HG03469 (cell line): ENCODE measurements around the gene CCDC68.
A peak's percentile ranks its signal among the peaks of the same experiment; 100 is the strongest.
"Not testable (repeated sequence)": the region's sequence is repeated elsewhere in the genome, so short reads cannot be mapped to it uniquely, and the experiment has no call there.

Experiments used
- ATAC-seq: cut with Tn5 transposase; IDR thresholded peaks from one replicate; pipeline ENCODE4 v1.9.1; 2021; ENCODE audit warnings: mild to moderate bottlenecking, moderate library complexity, moderate number of reproducible peaks; ENCODE audit not compliant: unreplicated experiment

Gene CCDC68, protein sequence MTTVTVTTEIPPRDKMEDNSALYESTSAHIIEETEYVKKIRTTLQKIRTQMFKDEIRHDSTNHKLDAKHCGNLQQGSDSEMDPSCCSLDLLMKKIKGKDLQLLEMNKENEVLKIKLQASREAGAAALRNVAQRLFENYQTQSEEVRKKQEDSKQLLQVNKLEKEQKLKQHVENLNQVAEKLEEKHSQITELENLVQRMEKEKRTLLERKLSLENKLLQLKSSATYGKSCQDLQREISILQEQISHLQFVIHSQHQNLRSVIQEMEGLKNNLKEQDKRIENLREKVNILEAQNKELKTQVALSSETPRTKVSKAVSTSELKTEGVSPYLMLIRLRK

DNA sequence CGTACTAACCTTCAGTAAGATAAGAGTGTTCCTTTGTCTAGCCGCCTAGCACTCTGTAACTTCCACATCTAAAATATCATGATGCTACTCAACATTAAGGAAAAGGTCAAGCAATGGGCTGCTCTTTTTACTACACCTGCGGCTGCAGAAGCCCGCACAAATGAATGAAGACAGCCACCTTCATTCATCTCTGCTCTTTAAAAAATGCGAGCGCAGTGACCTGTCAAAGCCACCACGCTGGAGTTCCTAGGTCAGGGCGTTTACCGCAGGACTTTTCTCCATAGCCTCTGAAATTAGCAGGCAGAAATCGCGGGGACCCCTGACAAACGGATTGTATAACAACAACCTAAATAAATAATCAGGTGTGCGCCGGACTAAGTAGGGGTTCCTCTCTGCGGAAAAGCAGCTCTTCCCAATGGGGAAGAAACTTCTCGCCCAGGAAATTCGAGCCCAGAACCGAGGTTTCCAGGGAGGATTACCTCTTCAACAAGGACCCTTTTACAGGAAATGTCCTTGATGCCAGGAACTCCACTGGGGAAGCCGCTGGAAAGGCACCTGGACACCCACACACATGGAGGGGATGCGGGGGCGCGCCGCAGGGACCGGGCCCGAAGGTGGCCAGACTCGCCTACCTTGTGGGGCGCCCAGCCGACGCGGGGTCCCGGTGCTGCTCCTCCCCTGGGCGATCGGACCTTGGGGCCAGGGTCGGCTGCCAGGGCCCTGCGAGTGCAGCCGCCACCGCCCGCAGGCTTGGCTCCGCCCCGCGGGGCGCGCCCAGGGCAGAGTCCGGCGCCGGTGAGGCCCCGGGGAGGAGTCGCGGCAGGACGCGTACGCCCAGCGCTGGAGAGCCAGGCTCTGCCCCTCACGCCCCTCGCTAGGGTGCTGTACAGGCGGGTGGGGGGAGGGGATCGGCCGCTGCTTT lies at the start of gene CCDC68:
TSS of gene CCDC68 (minus strand) at position 758 of the 922 bp plus-strand sequence. CDS start 16,670 bp downstream, outside the sequence.
- ATAC-seq, result no peak

DNA sequence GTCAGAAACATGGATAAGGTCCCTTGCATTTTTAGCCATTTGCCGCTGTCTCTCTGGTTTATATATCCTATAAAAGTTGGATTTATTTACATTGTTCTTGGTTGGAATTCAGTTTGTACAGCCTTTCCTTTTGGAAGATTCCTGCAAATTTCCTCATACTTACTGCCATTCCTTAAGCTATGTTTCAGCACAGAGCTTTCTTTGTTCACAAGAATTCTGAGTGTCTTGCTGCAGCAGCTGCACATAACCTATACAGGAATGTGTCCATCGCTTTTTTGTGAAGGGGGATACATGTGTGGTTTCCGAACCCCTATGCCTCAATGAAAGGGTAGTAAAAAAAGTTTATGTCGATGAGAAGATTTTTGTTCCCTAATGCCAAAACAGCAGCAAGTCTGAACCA lies 48.3 kb upstream of the CCDC68 start:
- no peak for ATAC-seq

DNA sequence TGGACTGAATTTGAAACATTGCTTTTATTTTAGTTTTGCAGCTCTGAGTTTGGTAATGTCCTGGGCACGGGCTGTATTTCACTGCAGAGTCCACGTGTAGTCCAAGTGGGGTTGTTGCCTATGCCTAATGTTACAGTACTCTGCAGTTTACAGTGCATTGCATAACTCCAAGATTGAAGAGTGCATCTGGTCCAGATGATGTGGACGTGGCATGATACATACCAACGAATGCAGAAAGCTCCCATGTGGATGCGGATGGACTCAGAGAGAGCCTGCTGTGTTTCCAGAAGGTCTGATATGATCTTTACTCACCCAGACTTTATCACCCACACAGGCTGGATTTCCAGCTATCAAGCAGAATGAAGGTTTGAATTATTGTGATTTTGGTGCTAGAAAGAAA lies 44.4 kb upstream of the CCDC68 start:
- ATAC-seq, result no peak

DNA sequence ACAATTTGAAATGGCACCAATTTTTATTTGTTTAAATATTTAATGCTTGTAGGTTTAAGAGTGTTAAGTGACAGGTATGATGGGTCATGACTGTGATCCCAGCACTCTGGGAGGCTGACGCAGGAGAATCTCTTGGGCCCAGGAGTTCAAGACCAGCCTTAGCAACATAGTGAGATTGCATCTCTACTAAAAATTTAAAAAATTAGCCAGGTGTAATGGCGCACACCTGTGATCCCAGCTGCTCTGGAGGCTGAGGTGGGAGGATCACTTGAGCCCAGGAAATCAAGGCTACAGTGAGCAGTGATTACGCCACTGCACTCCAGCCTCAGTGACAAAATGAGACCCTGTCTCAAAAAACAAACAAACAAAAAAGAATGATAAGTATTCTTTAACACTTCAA lies 43.0 kb upstream of the CCDC68 start:
- no peak for ATAC-seq

DNA sequence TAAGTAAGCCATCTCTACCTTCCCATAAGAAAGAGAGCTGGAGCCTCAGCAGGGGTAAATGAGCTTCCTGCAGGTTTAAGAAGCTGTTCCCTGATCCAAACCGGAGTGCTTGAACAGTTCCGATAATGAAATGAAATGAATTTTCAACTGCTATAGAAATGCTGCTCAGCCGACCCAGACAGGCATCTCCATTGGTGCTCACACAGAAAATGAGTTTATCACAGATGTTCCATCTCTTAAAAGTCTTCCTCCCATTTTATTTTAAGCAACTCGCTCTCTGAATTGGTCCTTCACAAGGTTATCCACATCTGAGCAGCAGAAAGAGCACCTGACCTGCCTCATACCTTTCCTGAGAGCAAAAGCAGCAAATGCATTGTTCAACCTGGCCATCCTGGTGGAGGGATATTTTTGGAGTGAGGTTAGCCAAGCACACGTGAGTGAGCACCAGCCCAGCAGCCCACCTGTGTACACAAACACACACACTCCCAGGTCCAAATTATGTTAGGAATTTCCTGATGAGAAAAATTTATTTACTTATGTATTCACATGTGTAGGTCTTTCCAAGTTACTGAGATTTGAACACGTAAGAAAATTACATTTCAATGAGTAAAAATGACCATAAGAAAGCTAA lies 42.2 kb upstream of the CCDC68 start:
- no peak for ATAC-seq

DNA sequence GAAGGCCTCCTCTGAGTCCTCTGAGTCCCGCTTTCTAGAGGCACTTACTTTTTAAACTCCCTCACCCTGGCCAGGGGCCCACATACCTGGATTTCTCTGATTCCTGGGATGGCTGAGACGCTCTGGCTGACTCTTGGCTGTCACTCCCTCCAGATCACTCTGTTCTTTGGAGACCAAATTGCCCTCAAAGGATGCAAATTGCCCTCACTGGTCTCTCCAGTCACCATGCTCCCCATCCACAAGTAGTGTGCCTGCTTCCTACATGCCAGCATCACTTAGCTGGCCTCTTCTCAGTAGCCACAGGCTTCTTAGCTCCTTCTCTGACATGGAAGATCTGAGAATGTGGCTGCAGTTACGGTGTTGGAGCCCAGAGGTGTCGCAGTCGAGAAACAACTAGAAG lies 41.3 kb upstream of the CCDC68 start:
- ATAC-seq, result no peak

DNA sequence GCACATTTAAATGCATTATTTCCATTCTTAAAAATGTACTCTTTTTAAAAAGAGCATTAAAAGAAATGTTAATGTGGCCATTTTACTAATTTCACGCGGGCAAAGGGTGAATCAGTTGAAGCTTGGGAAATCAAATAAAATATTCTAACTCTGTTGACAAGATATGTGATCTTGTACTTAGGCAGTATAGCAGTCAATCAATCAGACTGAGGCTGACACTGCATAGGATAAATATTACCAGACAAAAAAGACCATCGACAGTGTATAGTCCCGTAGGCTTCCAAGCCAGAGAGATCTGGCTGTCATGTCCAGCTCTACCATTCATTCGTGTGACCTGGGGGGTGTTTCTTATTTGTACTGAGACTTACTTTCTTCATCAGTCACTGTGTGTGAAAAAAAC lies 39.8 kb upstream of the CCDC68 start:
- no peak for ATAC-seq

DNA sequence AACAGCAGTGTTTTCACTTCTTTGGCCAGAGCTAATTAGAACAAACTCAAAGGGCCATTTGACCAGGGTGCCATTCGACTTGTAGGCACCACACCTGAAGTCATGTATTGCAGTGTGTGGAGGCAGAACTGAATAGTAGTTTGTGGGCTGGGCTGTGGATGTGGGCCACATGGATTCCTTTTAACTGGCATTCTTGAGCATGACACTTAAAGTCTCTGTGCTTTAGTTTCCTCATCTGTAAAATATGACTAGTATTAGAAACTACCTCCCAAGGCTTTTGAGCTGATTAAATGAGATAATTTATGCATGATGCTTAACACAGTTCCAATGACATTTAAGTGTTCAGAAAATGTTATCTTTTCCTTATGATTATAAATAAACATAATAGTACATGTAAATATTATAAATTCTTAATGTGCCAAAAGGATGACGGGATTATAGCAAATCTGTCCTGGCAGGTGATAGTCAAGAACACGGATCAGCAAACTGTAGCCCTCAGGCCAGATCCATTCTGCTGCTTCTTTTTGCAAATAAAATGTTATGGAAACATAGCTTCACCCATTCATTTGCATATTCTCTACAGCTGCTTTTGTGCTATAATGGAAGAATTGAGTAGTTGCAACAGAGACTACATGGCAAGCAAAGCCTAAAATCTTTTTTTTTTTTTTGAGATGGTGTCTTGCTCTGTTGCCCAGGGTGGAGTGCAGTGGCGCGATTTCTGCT lies 36.3 kb upstream of the CCDC68 start:
- no peak for ATAC-seq

DNA sequence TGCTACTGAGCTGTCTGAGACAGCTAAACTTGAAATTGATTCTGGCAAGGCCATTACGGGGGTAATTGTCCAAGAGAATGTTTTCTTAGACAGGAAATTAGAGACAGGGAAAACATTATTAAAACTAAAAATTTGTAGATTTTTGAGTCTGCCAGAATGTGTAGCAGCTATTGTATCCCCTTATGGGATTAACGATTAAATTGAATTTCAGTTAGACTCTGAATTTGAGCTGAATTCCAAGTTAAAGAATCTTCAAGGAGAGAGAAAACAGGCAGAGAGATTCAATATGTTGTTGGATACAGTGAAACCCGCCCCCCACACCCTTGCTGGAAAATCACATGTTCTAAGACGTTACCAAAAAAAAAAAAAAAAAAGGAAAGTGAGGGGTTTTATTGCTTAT lies 32.7 kb upstream of the CCDC68 start:
- no peak for ATAC-seq

DNA sequence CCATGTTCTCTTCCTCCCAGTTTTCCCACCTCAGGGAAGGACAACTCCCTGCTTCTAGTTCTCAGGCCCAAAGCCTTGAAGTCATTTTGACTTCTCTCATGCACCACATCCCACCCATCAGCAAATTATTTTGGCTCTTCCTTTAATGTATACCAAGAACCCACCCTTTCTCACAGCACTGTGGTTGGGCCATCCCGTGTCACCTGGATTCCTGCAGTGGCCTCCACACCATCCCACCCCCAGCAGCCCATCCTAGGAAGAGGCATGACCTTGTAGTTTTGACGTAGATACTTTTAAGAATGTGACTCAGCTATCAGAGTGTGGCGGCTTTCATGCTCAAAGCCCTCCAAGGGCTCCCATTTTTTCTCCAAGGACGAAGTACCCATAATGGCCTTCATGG lies 25.6 kb upstream of the CCDC68 start:
- no peak for ATAC-seq

DNA sequence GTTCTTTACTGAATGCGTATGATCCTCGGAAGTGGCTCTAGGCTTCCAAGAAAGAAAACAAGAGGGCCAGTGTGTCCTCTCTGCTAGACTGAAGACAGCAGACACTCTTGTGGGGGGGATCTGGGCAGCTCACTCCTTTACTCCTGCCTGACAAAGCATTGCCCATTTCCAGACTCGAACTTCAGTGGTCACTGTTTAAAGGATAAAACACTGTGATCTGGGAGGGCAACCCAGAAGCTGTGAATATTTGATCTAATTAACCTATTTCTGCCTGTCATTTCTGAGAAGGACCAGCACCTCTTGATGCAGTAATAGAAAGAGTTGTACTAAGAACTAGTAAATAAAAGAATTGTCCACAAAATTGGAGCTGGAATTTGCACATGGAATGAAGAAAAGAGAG lies 24.5 kb upstream of the CCDC68 start:
- no peak for ATAC-seq

DNA sequence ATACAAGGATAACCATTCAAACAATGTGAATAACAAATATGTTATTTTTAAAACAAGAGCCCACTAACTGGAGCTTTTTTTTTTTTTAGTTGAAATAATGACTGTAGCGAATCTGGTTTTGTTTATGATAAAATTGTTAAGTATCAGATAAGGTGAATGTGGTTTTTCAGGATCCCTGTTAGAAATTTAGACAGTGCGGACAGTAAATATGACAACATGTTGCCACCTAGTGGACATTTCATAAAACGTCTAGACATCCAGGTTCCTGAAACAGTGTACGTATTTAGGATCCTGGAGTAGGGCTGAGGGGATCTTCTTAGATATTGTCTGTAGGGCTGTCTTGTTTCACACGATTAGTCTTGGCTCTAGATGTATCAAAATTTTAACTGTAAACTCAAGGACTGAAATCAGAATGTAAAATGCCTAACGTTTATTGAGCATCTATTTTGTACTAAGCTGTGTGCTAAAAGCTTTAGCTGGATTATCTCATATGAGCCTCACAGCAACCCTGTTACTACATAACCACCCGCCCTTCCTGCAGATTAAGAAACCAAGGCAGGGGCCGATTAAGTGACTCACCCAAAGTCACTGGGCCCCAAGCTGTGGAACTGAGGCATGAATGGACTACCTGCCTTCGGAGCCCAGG lies 23.9 kb upstream of the CCDC68 start:
- ATAC-seq, result peak; percentile 87

DNA sequence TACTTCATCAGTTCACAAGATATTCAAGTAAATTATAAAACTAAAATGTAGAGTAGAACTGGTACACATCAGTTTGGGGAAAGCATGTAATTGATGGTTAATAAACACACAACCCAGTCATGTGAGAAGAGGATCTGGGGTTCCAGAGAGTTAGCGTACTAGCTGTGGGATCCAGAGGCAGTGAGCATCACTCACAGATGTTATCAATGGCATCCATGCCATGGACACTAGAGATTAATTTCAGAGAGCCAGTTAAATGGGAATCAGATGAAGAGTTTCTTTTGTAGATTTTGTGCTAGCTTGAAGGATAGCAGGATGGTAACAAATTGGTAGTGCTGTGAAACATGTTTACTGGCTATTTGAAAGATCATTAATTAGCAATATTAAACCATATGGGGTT lies 21.8 kb upstream of the CCDC68 start:
- ATAC-seq, result no peak

DNA sequence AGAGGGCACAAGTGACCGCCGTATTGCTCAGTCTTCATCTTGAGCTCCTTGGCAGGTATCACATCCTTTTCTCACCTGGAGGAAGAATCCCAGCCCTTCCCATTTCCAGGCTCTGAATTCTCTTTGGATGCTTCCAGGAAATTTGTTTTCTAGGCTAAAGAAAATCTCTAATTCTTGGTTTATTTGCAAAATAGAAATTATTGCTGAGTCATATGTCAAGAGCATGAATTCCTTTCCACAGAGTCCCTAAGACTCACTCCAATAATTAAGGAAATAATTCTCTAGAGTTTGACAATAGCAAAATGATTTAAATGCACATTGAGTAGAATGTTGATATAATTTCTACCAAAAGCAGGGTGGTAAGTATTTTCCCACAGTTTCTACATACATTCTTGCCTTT lies 16.3 kb upstream of the CCDC68 start:
- ATAC-seq, result no peak

DNA sequence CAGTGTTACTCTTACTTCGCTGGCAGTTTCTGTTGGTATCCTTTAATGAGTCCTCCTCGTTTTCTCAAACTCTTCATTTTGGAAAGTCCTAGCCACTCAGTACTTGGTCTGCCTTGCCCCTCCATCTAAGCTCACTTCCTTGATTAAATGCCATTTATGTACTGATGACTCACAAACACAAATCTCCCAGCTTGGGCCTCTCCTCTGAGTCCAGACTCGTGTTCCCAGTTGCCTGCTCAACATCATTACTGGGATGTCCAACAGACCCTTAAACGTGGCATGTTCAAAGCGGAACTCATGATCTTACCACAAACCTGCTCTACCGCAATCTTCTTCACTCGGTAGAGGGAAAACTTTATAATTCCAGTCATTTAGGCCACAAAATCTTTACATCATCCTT lies 13.8 kb upstream of the CCDC68 start:
- no peak for ATAC-seq

DNA sequence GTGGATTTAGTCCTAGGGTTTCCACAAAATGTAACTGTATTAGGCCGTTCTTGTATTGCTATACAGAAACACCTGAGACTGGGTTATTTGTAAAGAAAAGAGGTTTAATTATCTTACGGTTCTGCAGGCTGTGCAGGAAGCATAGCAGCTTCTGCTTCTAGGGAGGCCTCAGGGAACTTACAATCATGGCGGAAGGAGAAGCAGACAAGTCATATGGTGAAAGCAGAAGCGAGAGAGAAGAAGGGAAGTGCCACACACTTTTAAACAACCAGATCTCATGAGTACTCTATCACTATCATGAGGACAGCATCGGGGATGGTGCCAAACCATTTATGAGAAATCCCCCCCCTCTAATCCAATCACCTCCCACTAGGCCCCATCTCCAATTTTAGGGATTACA lies 9.5 kb upstream of the CCDC68 start:
- no peak for ATAC-seq

DNA sequence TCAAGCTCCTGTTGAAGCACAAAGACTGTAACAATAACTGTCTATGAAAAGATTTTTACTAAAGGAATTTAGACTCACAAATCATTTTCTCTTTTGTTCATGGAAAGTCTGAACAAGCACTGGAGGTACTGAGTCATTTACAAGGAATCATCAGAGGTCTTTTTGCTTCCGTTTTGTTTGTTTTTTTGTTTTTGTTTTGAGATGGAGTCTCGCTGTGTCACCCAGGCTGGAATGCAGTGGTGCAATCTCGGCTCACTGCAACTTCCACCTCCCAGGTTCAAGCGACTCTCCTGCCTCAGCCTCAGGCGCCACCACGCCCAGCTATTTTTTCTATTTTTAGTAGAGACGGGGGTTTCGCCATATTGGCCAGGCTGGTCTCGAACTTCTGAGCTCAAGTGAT lies 9.0 kb upstream of the CCDC68 start:
- ATAC-seq, result not testable (repeated sequence)

DNA sequence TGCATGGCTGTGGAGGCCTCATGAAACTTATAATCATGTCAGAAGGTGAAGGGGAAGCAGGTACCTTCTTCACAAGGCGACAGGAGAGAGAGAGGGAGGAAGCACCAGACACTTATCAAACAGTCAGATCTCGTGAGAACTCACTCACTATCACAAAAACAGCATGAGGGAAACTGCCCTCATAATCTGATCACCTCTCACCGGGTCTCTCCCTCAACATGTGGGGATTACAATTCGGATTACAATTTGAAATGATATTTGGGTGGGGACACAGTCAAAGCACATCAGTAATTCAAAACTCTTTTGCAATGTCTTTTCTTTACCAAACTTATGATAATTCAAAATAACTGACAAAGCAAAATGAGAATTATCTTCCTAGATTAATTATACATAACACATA lies 8.5 kb upstream of the CCDC68 start:
- ATAC-seq, result no peak

DNA sequence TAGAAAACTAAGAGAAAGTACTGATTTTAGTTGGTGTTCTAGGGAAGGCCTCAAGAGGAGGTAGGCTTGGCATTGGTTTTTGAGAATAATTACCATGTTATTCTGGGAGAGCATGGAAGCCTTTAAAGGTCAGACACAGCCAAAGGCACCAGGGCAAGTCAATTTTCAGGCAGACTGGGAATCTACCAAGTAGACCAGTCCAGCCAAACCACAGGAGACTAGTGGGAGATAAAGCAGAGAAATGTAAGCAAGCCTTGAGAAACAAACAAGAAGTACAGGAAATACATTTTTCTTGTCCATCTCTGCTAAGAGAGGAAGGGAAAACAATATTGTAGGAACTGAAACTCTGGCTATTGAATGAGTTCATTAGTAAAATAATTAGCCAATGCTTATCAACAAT lies 5.5 kb upstream of the CCDC68 start:
- no peak for ATAC-seq

DNA sequence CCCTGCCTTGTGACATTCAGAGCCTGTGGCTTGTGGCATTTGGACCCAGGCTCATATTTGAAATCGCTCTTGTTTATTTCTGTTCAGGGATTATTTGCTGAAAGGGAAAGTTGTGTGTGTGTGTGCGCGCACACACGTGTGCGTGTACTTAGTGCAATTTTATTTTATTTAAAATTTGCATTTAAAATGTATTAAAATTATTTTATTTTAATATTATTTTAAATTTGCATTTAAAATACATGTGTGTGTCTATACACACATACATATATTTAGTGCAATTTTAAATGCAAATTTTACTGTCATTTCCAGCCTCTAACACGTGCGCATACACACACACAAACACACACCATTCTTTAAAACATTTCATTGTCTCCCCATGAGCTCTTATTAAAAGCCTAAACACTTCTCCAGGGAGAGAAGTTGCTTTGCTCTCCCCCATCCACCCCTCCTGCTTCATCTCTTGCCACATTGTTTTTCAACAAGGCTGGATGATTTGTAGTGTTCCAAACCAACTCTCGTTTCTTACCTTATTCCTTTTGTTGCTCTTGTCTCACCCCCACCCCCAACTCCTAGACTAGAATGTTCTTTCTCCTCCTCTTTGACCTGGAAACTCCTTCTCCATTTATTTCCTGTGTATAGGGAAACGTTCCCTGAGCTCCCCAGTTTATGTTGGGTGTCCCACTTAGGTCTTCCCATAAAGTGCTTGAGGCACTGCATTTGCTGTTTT lies 3.8 kb upstream of the CCDC68 start:
- no peak for ATAC-seq
